ENCODE data around the gene ARL3. TPM values are rescaled to one million over a fixed set of nuclear protein-coding genes. Genes with fewer than 3 reads are reported as not detected.

ARL3 gene
- total RNA-seq, 2 donors from 2014 or later, result 4.8 to 5.6 TPM

DNA sequence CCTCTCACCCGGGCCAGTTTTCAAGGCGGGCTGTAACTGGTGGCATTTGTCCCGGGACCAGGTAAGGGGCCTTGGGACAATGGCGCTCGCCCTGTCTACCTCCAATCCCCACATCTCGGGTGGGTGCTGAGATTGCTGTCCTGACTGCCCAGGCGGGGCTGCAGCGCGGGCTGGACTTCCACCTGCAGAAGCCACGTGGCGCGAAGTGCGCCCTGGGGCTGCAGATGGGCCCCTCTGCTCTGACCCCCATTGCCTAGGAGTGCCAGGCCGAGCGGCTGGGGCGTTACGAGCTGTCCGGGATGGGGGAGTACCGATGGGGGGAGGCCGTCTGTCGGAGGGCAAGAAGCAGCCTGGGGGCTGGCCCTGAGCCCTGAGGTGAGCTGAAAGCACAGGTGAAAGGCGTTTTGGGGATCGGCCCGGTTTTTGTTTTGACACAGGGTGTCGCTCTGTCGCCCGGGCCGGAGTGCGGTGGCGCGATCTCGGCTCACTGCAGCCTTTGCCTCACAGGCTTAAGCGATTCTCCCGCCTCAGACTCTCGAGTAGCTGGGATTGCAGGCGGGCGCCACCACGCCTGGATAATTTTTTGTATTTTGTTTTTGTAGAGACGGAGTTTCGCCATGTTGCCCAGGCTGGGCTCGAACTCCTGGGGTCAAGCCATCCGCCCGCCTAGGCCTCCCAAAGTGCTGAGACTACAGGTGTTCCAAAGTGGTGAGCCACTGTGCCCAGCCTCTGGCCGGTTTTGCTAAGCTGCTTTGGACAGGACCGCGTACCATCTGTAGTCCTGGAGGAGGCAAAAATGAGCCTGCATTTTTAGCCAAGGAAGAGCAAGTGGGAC lies 641 bp upstream of the ARL3 start, which contains the start of gene SFXN2:
Gene SFXN2, plus strand, starts transcription at position 16 of the 835 bp plus-strand sequence. CDS start 12,001 bp downstream, outside the sequence.
- H3K9me3 ChIP-seq, result no peaks in the 10 kb centered on the region
- no peaks in the 10 kb centered on the region for H3K27me3 ChIP-seq
- DNase-seq, result peak; percentile 53
- H3K36me3 ChIP-seq, result no peaks in the 10 kb centered on the region
- H3K4me3 ChIP-seq, result peak within 1 kb of the TSS; percentile 78
- peak within 1 kb of the TSS; percentile 84 to 90 for H3K9ac ChIP-seq (ENCODE audit: low read depth in 2 of 2, low read length in 2 of 2)
- peak within 1 kb of the TSS; percentile 63 for H3K27ac ChIP-seq
- intact Hi-C loops (cut with DNase I), result no loop called here
- H3K4me1 ChIP-seq, result peaks cover 5% of the 10 kb centered on the region
- TF ChIP-seq, protein P1, sequence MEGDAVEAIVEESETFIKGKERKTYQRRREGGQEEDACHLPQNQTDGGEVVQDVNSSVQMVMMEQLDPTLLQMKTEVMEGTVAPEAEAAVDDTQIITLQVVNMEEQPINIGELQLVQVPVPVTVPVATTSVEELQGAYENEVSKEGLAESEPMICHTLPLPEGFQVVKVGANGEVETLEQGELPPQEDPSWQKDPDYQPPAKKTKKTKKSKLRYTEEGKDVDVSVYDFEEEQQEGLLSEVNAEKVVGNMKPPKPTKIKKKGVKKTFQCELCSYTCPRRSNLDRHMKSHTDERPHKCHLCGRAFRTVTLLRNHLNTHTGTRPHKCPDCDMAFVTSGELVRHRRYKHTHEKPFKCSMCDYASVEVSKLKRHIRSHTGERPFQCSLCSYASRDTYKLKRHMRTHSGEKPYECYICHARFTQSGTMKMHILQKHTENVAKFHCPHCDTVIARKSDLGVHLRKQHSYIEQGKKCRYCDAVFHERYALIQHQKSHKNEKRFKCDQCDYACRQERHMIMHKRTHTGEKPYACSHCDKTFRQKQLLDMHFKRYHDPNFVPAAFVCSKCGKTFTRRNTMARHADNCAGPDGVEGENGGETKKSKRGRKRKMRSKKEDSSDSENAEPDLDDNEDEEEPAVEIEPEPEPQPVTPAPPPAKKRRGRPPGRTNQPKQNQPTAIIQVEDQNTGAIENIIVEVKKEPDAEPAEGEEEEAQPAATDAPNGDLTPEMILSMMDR (IDR thresholded peaks at IDR 0.05), result no peak

DNA sequence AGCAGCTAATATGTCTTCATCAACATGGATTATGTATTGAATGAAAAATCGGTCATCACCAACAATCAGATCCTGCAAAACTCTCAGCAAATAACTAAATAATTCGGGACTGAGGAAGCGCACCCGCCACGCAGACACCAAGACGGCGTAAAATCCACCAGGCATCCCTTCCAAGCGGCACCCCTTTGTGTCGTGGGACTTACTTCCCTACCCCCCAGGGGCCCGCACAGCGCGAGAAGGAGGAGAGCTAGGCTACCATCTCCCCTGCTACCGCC lies 721 bp downstream of the ARL3 start:
- Histone ChIP-seq H3K27ac (peak overlapping the region; percentile 63), H3K9ac (ENCODE audit: low read depth in 2 of 2, low read length in 2 of 2) (peak overlapping the region; percentile 84 to 90), H3K4me3 (peak overlapping the region; percentile 78), H3K9me3 (no peaks in the 10 kb centered on the region), H3K4me1 (peaks cover 5% of the 10 kb centered on the region), H3K27me3 (no peaks in the 10 kb centered on the region), H3K36me3 (no peaks in the 10 kb centered on the region)
- TF ChIP-seq, protein P1 (IDR thresholded peaks at IDR 0.05), result no peak
- intact Hi-C loops (cut with DNase I), result no loop called here
- no peak for DNase-seq

- DNase-seq, result no peak
- H3K4me1 ChIP-seq, result peaks cover 5% of the 10 kb centered on the region
- H3K36me3 ChIP-seq, result no peaks in the 10 kb centered on the region
- intact Hi-C loops (cut with DNase I), result no loop called here
- peak overlapping the region; percentile 63 for H3K27ac ChIP-seq
- no peaks in the 10 kb centered on the region for H3K27me3 ChIP-seq
- TF ChIP-seq, protein P1 (IDR thresholded peaks at IDR 0.05), result no peak
- H3K4me3 ChIP-seq, result peak overlapping the region; percentile 78
- no peaks in the 10 kb centered on the region for H3K9me3 ChIP-seq
- peak overlapping the region; percentile 84 to 90 for H3K9ac ChIP-seq (ENCODE audit: low read depth in 2 of 2, low read length in 2 of 2)
Measured at GRCh38 chr10:102712843-102713538, 1.2 kb downstream of the ARL3 start.

DNA sequence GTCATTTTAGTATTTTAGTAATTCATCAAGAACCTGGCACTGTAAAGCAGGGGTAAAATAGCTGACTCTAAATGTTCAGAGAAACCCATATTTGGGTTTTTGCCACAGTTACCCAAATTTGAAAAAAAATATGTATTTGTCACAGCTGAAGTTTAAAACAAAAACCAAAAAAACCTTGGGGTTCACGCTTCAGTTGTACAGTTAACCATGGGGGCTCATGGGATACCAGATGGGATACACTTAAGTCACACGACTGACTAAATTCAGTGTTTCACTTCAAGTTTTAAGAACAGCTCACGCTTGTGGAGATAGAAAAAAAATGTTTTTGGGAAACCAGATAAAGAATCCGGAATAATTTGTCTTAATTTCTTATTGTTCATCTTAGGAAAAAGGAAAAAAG lies 2.1 kb downstream of the ARL3 start:
- H3K4me3 ChIP-seq, result no peak overlapping the region

DNA sequence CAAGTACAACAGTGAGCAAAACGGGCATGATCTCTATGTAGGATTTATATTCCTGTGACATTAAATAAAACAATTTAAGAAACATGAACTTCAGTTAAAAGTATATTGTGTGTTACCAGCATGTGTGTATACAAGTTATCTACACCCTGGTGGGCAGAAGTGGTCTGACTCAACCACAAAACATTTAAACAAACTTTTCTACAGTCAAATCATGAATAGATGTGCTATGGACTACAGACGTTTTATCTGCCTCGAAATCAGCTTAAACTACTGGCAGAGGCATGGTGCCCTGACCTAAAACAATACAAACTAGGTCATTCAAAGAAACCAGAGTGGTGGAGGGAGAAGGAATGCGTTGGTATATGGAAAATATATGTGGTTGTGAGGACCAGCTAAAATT lies 3.6 kb downstream of the ARL3 start:
- Histone ChIP-seq H3K4me1 (peaks cover 5% of the 10 kb centered on the region), H3K27ac (no peak overlapping the region), H3K9me3 (no peaks in the 10 kb centered on the region), H3K36me3 (no peaks in the 10 kb centered on the region), H3K4me3 (no peak overlapping the region), H3K27me3 (no peaks in the 10 kb centered on the region), H3K9ac (ENCODE audit: low read depth in 2 of 2, low read length in 2 of 2) (no peak overlapping the region)
- no peak for DNase-seq
- intact Hi-C loops (cut with DNase I), result no loop called here
- TF ChIP-seq, protein P1 (IDR thresholded peaks at IDR 0.05), result no peak

More for the DNA sequence above, 2.1 kb downstream of the ARL3 start:
- Histone ChIP-seq H3K9me3 (no peaks in the 10 kb centered on the region), H3K36me3 (no peaks in the 10 kb centered on the region), H3K4me1 (peaks cover 5% of the 10 kb centered on the region), H3K27me3 (no peaks in the 10 kb centered on the region), H3K27ac (no peak overlapping the region), H3K9ac (ENCODE audit: low read depth in 2 of 2, low read length in 2 of 2) (no peak overlapping the region)
- intact Hi-C loops (cut with DNase I), result no loop called here
- DNase-seq, result no peak
- TF ChIP-seq, protein P1 (IDR thresholded peaks at IDR 0.05), result no peak

All from colonic mucosa (tissue), 4 donors.